Suppressor macrophage (primary cell): ENCODE results near the gene ATP5F1A.
"Not testable (repeated sequence)": the region's sequence is repeated elsewhere in the genome, so short reads cannot be mapped to it uniquely, and the experiment has no call there.

Experiments
- DNase-seq, 4 experiments: peaks; one replicate each; pipeline ENCODE4 v3.0.0-alpha.2; 2020 to 2022
- total RNA-seq, 17 experiments: gene quantifications; one replicate each; lab custom pipeline; 2026; ENCODE audit warnings: mixed read lengths in 6 of 17, inconsistent platforms in 3 of 17; lab: John Stamatoyannopoulos, UW

Gene ATP5F1A
- total RNA-seq: 443 to 885 (median 682) reads per million in 17 experiments

DNA sequence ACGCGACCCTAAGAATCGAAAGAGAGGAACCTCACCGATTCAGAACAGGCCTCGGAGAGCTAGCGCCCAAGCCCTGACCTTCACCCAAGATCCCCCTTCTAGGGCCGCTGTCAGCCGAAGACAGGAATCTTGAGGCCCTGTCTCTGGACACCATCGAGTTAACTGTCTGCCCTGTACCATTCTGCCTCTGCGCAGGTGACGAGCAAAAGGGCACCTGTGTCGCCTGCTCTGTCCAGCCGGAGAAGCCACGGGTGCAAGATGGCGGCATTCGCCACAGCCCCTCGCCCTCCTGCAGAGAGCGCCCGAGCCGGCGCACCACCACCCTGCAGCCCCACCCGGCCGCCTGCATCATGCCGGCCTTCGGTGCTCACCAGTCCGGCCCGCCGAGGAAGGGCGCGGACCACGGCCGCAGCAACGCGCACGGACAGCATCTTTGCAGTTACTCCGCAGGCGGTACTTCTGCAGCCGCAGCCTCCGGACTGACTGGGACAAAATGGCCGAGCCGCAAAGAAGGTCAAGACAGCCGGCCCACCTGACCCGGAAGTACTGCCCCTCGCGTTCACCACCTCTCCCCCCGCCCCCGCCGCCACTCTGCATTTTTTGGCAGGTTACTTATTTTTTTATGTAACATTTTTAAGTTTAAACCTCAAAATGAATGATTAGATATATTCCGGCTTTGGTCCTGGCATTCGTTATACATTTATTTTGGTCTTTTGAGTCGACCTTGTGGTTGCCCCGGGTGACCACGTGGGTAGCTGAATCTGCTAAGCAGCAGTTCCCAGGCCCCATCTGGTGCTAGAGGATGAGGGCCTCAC lies at the start of gene ATP5F1A:
Gene ATP5F1A (minus strand): TSS at position 496 of the 815 bp plus-strand sequence. CDS start 65 bp downstream, at position 431.
- DNase-seq: peak; percentile 88 to 93 (median 91)

DNA sequence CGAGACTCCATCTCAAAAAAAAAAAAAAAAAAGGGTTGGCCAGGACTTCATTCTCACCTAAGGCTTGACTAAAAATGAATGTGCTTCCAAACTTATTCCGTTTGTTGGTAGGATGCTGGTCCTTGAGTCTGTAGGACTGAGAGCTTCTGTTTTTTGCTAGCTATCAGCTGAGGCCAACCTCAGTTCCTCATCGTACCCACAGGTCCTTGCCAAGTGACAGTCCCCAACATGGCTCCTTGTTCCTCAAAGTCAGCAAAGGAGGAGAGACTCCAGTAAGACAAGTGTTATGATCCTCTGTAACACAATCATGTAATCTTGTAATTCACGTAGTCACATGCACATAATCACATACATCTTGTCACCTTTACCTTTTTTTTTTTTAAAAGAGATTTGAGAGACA lies 43.1 kb upstream of the ATP5F1A start:
- DNase-seq: peak; percentile 15 to 45 (median 39)

DNA sequence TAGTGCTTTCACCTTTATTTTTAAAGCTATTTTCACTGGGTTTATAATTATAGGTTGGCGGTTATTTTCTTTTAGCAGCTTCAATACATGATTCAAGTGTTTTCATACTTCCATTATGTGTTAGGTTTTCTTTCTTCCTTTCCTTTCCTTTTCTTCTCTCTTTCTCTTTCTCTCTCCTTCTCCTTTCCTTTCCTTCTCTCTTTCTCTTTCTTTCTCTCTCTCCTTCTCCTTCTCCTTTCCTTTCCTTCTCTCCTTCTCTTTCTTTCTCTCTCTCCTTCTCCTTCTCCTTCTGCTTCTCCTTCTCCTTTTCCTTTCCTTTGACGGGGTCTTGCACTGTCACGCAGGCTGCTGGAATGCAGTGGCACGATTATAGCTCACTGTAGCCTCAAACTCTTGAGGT lies 42.1 kb upstream of the ATP5F1A start:
- no peak for DNase-seq

- DNase-seq: no peak
Observed at GRCh38 chr18:46134920-46135675, 37.0 kb upstream of the ATP5F1A start.

DNA sequence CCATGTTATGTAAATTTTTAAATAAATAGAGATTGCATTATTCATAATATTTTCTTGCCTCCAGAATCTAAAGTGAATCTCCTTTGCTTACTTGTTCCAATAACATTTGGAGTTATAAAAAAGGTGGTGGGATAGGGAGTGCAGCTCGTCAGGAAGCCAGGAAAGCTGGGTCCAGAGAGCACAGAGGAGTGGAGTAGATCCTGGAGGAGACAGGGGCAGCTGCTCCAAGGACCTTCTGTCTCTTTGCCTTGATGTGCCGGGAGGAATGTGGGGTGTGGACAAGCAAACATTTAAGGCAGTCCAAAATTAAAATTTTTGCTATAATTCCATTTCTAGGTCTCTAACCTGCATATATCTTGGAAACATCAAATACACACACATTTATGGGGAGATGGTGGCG lies 35.4 kb upstream of the ATP5F1A start:
- DNase-seq: no peak

DNA sequence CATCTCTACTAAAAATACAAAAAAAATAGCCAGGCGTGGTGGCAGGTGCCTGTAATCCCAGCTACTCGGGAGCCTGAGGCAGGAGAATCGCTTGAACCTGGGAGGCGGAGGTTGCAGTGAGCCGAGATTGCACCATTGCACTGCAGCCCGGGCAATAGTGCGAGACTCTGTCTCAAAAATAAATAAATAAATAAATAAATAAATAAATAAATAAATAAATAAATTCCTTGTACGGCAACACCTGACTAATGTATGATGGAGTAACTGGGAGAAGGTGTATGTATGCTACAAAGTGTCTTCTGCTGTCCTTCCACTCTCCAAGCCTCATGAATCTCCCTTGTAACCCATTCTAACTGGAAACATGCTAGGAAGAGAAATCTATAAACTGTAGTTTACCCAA lies 32.5 kb upstream of the ATP5F1A start:
- DNase-seq: not testable (repeated sequence)

DNA sequence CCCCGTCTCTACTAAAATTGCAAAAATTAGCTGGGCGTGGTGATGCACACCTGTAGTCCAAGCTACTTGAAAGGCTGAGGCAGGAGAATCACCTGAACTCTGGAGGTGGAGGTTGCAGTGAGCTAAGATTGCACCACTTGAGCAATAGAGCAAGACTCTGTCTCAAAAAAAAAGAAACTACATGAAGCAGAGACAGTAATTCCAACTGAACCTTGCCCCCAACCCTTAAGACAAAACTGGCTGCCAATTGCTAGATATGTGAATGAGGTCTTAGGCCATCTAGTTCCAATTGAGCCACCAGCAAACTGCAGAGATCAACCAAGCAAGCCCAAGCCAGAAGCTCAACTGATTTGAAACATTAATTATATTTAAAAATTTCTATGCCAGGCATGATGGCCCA lies 32.0 kb upstream of the ATP5F1A start:
- no peak for DNase-seq

DNA sequence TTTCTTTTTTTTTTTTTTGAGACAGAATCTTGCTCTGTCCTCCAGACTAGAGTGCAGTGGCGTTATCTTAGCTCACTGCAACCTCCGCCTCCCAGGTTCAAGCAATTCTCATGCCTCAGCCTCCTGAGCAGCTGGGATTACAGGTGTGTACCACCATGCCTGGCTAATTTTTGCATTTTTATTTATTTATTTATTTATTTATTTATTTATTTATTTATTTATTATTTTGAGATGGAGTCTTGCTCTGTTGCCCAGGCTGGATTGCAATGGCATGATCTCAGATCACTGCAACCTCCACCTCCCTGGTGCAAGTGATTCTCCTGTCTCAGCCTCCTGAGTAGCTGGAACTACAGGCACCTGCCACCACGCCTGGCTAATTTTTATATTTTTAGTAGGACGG lies 28.5 kb upstream of the ATP5F1A start:
- not testable (repeated sequence) for DNase-seq

GRCh38 chr18:46113751-46114150 lies 15.7 kb upstream of the ATP5F1A start:
- DNase-seq: no peak

GRCh38 chr18:46110406-46110805 lies 12.3 kb upstream of the ATP5F1A start:
- DNase-seq: no peak

- DNase-seq: no peak
Observed at GRCh38 chr18:46109386-46109785, 11.3 kb upstream of the ATP5F1A start.

- peak; percentile 86 to 94 (median 90) for DNase-seq
Observed at GRCh38 chr18:46104128-46104911, 6.2 kb upstream of the ATP5F1A start, which contains the start of gene HAUS1. HAUS1 (plus strand) TSS chr18:46104385; CDS start chr18:46104412, 27 bp downstream.

DNA sequence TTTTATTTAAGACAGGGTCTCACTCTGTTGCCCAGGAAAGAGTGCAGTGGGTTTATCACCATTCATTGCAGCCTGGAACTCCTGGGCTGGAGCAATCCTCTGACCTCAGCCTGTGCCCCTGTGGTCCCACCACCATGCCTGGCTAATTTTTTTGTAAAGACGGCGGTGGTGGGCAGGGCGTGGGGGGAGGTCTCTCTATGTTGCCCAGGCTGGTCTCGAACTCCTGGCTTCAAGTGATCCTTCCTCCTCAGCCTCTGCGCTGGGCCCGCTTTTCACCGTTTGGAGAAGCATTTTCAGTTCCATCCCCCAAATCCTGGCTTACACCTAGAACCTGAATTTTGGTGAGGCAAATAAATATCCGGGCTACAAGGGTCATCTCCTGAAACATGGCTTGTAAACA lies 1.4 kb upstream of the ATP5F1A start:
- no peak for DNase-seq

DNA sequence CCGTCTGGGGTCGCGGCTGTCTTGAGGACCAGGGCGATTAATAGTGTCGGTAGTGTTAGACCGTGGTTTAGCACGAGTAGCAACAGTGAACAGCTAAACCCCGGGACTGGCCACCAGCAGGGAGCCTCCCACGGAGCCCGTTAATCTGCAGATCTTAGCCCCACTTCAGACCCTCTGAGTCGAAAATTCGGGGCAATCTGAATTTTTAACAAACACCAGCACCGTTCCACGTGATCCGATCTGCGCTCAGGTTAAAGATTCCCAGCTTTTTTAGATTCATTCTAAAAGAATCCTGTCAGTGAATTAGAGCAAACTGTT lies 479 bp upstream of the ATP5F1A start:
- no peak for DNase-seq

DNA sequence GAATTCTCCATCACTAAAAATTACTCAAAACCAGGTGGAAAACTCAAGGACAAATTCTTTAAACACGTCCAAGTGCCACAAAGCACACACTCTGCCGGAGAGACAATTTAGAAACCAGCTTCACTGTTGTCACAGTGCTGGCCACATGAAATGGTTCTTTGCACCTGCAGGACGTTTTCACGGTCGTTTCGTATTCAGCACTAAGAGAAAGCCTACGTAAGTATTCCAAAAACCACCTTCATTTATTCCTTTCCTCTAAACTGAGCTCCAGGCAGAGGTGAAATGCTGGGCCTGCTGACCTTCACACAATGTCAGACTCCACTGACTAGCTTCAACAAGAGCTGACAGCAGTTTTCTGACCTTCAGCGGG lies 680 bp downstream of the ATP5F1A start:
- DNase-seq: no peak

GRCh38 chr18:46096651-46097300 lies 1.3 kb downstream of the ATP5F1A start:
- peak; percentile 13 to 37 (median 26) for DNase-seq

DNA sequence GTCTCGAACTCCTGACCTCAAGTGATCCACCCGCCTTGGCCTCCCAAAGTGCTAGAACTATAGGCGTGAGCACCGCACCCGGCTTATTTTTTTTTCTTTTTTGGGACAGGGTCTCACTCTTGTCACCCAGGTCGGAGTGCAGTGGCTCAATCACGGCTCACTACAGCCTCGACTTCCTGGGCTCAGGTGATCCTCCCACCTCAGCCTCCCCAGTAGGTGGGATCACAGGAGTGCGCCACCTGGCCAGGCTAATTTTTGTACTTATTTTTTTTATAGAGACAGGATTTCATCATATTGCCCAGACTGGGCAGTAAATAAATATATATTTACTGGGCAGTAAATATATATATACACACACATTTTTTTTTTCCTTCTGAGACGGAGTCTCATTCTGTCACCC lies 2.6 kb downstream of the ATP5F1A start:
- DNase-seq: no peak

GRCh38 chr18:46088501-46088900 lies 9.6 kb downstream of the ATP5F1A start:
- DNase-seq: not testable (repeated sequence)

- no peak for DNase-seq
Observed at GRCh38 chr18:46084431-46084830, 13.7 kb downstream of the ATP5F1A start.

DNA sequence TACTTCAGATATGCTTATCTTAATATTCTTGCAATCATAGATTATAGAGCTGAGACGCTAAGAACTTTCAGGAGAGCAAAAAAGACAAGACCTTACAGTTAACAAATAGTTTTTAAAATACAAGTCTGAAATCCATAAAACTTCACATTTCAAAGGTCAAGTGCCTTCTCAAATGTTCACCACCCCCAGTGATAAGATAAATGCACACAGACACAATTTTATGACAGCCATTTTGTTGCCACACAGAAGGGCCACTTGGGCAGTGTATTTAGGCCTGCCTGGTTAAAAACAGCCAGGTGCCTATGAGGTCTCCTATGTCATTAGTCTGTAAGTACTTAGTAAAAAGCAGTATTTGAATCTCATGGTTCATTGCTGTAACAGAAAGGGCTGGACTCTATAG lies 17.9 kb downstream of the ATP5F1A start:
- DNase-seq: no peak

DNA sequence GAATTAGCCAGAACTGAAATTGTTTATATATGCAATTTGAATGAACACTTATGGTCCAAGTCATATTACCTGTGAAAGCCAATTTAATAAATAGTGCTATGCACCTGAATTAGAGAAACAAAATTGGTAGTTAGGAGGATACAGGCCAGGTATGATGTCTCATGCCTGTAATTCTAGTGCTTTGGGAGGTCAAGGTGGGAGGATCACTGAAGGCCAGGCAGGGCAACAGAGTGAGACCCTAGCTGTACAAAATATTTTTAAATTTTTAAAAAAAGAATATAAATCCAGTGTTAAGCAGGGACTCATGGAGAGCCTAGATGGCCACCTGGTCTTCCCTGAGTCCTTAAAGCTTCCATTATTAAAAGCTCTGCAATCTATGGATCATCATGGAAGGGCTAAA lies 18.8 kb downstream of the ATP5F1A start:
- no peak for DNase-seq
